Cardiac muscle cell (in vitro differentiated cells and primary cell): ENCODE measurements around the gene GAPVD1. TPM values are rescaled to one million over a fixed set of nuclear protein-coding genes. Genes with fewer than 3 reads are reported as not detected.

Experiments
- DNase-seq, 2 donors: peaks; one replicate each; pipeline versions ENCODE4 v3.0.0 to v3.0.0-alpha.2; 2010 to 2017; ENCODE audit warnings: low read depth in 1 of 2, low spot score in 1 of 2
- H3K27ac ChIP-seq: fragments of 200-600 bp; sonication (generic); 2 replicates; pipeline ENCODE4 v1.5.1; 2016
- H3K27me3 ChIP-seq: fragments of 200-600 bp; sonication (generic); 2 replicates; pipeline ENCODE4 v1.6.0; 2016; ENCODE audit warnings: control low read depth
- H3K36me3 ChIP-seq: fragments of 200-600 bp; sonication (generic); 2 replicates; pipeline ENCODE4 v1.5.1; 2016; ENCODE audit warnings: control low read depth
- H3K4me1 ChIP-seq: fragments of 200-600 bp; sonication (generic); 2 replicates; pipeline ENCODE4 v1.8.1; 2017; ENCODE audit warnings: low read depth, mild to moderate bottlenecking, mixed run types
- H3K4me3 ChIP-seq: fragments of 200-600 bp; sonication (generic); 2 replicates; pipeline ENCODE4 v1.5.1; 2016; ENCODE audit warnings: mild to moderate bottlenecking
- H3K9me3 ChIP-seq: fragments of 200-600 bp; sonication (generic); 2 replicates; pipeline ENCODE4 v1.5.1; 2017; ENCODE audit warnings: low read depth, mild to moderate bottlenecking, control low read depth
- CTCF ChIP-seq: IDR thresholded peaks from 2 replicates; pipeline ENCODE4 v1.5.1; 2012; ENCODE audit warnings: low read depth, mild to moderate bottlenecking, low read length
- polyA plus RNA-seq: library from polyadenylated mRNA; unstranded; fragments of >200 nt; fragmentation: Nextera tagmentation; extraction: Ambion mirVana; gene quantifications from 2 replicates; pipeline ENCODE4 v1.2.1, GENCODE V29; 2016
- total RNA-seq: library from RNA; depleted of rRNA; stranded (reverse); fragments of >200 nt; gene quantifications from 2 replicates; pipeline ENCODE4 v1.2.3, GENCODE V29; 2016

The GAPVD1 gene
- total and polyA plus RNA-seq, 2 experiments from 2014 or later: 34.2 to 39.3 TPM

- H3K4me1 ChIP-seq: peaks cover 20% of the 10 kb centered on the region
- H3K27ac ChIP-seq: peak overlapping the region; percentile 70
- no peak for DNase-seq
- H3K36me3 ChIP-seq: no peaks in the 10 kb centered on the region
- H3K9me3 ChIP-seq: no peaks in the 10 kb centered on the region
- H3K27me3 ChIP-seq: no peaks in the 10 kb centered on the region
- H3K4me3 ChIP-seq: no peak overlapping the region
- TF ChIP-seq CTCF: no peak
Measured at GRCh38 chr9:125293134-125293533, 31.5 kb downstream of the GAPVD1 start.

- DNase-seq: no peak
- peaks cover 6% of the 10 kb centered on the region for H3K36me3 ChIP-seq
- no peaks in the 10 kb centered on the region for H3K27me3 ChIP-seq
- no peak for TF ChIP-seq CTCF
- no peaks in the 10 kb centered on the region for H3K9me3 ChIP-seq
- H3K27ac ChIP-seq: no peak overlapping the region
- H3K4me3 ChIP-seq: no peak overlapping the region
- peaks cover 13% of the 10 kb centered on the region for H3K4me1 ChIP-seq
Measured at GRCh38 chr9:125295657-125296056, 34.0 kb downstream of the GAPVD1 start.

GRCh38 chr9:125296843-125297372 is 35.3 kb downstream of the GAPVD1 start:
- peak overlapping the region; percentile 85 for H3K27ac ChIP-seq
- H3K4me3 ChIP-seq: no peak overlapping the region
- H3K27me3 ChIP-seq: no peaks in the 10 kb centered on the region
- H3K9me3 ChIP-seq: no peaks in the 10 kb centered on the region
- H3K4me1 ChIP-seq: peaks cover 13% of the 10 kb centered on the region
- TF ChIP-seq CTCF: no peak
- no peak for DNase-seq
- H3K36me3 ChIP-seq: peaks cover 7% of the 10 kb centered on the region

GRCh38 chr9:125297917-125298316 is 36.3 kb downstream of the GAPVD1 start:
- peaks cover 11% of the 10 kb centered on the region for H3K4me1 ChIP-seq
- no peaks in the 10 kb centered on the region for H3K9me3 ChIP-seq
- H3K27ac ChIP-seq: peak overlapping the region; percentile 85
- no peak for TF ChIP-seq CTCF
- H3K27me3 ChIP-seq: no peaks in the 10 kb centered on the region
- DNase-seq: no peak
- H3K36me3 ChIP-seq: peaks cover 17% of the 10 kb centered on the region
- H3K4me3 ChIP-seq: no peak overlapping the region

- Histone ChIP-seq H3K27ac (no peak overlapping the region), H3K4me3 (no peak overlapping the region), H3K36me3 (peaks cover 34% of the 10 kb centered on the region), H3K4me1 (peaks cover 2% of the 10 kb centered on the region), H3K27me3 (no peaks in the 10 kb centered on the region), H3K9me3 (no peaks in the 10 kb centered on the region)
- TF ChIP-seq CTCF: no peak
- no peak for DNase-seq
Measured at GRCh38 chr9:125302241-125302640, 40.6 kb downstream of the GAPVD1 start.
